HG03442 (cell line): ENCODE data around the gene KIRREL1.

Source experiments
- ATAC-seq: cut with Tn5 transposase; IDR thresholded peaks from one replicate; pipeline ENCODE4 v1.9.1; 2021; ENCODE audit warnings: mild to moderate bottlenecking, moderate library complexity; ENCODE audit not compliant: unreplicated experiment

The KIRREL1 gene

GRCh38 chr1:158027508-158027907 is 34.1 kb downstream of the KIRREL1 start:
- no peak for ATAC-seq

GRCh38 chr1:158028969-158029368 is 35.5 kb downstream of the KIRREL1 start:
- ATAC-seq = no peak

DNA sequence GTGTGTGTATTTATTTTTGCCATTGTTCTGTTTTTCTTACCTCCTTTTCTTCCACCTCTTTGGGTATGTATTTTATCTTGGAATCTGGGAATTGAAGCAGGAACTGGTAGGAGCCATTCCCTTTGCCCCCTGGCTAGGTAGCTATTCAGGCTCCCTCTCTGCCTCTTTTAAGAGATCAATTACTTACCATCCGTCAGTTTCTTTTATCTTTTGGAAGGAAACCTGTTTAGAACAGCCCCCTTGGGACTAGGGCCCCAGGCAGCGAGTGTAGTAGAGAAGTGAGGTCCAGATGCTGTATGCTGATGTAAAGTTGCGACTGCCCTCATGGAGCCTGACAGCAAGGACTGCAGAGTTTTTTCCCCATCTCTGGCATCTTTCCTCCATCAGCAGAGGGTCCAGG is 41.6 kb downstream of the KIRREL1 start:
- no peak for ATAC-seq

DNA sequence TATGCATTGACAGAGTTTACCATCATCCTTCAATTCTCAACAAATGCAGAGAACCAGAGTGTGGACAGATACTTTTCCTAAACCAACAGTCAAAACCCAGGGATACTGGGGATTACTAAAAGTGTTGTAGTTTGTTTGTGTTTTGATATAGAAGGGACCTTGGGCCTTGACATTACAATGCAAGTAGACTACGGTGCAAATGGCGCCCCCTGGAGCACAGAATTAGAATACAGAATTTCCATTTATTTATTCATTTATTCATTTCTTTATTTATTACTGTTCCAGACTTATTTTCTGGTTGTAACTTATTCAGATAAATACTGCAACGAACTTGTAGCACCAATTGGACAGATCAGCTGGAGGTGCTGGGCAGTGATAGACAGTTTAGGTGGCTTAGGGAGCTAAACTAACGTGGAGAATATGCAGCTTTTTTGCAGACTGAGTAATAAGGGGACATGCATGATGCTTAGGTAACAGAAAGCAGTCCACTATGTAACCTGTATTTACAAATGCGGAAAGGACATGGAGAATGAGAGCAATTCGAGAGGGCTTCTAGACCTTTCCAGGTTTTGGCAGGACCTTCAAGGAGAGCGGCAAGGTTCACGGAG is 42.6 kb downstream of the KIRREL1 start:
- no peak for ATAC-seq

DNA sequence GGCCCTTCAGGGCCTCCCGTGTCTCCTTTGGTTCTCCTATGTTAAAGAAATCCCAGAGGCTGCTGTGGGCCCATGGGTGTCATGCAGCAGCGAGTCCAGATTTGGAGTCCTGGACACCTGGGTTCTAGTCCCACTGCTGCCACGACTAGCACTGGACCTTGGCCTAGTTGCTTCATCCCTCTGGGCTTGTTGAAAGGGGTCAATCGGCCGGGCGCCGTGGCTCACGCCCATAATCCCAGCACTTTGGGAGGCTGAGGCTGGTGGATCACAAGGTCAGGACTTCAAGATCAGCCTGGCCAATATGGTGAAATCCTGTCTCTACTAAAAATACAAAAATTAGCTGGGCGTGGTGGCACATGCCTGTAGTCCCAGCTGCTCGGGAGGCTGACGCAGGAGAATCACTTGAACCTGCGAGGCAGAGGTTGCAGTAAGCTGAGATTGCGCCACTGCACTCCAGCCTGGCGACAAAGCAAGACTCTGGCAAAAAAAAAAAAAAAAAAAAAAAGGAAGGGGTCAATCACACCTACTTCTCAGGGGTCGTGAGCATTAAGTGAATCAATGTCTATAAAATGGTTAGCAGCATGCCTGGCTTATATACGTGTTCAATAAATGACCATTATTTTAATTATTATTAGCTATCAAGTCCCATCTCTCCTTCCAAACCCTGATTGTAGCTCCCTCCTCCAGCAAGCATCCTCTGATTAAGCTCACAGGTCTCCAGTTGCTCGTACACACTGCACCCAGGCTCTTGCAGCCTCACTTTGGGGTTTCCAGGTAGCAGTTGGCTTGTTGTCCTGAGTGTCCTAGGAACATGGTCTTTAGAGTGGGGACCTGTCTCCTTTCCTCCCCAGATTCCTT is 43.8 kb downstream of the KIRREL1 start:
- ATAC-seq = no peak

GRCh38 chr1:158037866-158038359 is 44.5 kb downstream of the KIRREL1 start:
- no peak for ATAC-seq

- ATAC-seq = no peak
These were observed 45.3 kb downstream of the KIRREL1 start for GRCh38 chr1:158038793-158039192.

DNA sequence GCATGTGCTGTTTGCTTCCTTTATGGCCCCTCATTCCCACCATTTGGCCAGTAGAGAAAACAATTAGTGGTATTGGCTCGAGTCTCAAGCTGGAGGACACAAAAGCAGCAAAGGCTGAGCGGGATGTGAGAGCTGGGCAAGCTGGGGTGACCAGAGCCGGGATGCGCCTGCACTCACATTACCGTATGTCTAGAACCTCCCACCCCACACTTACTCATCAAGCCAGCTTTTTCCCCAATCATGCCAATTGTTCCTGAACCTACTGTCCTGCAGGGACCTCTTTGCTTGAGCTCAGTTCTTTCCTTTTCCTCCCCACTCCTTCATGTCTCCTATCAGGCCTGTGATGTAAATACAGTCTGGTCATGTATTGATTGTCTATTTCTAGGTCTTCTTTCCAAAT is 45.9 kb downstream of the KIRREL1 start:
- ATAC-seq = no peak

DNA sequence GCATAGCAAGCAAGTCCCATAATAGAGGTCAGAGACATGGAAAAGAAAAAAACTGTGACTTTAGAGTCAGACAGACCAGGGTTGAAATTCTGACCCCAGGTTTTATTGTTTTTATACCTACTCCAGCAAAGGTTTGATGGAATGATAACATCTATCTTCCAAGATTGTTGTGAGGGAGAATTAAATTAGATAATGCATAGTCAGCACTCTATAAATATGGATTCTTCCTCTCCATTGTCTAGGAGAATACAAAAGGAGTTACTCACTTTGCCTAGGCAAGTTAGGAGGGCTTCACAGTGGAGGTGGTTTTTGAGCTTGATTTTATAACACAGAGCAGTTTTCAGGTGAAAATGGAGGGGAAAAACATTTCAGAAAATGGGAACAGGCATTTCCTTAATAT is 46.9 kb downstream of the KIRREL1 start:
- ATAC-seq = no peak

- ATAC-seq = no peak
These were observed 49.8 kb downstream of the KIRREL1 start for GRCh38 chr1:158043232-158043631.

DNA sequence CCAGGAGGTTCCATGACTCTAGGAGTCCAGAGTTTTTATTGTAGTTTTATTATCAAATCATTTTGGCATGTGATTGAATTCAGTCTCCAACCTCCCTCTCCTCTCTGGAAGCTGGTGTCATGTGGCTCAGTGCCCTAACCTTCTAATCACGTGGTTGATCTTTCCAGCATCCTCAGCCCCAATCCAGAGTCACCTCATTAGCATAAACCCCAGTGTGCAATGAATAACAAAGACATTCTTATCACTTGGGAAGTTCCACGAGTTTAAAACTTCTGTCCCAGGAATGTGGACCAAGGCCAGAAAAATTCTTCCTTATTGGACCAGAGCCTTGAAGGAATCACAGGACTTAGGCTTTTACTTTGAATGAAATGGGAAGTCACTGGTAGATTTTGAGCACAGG is 52.2 kb downstream of the KIRREL1 start:
- ATAC-seq = no peak

DNA sequence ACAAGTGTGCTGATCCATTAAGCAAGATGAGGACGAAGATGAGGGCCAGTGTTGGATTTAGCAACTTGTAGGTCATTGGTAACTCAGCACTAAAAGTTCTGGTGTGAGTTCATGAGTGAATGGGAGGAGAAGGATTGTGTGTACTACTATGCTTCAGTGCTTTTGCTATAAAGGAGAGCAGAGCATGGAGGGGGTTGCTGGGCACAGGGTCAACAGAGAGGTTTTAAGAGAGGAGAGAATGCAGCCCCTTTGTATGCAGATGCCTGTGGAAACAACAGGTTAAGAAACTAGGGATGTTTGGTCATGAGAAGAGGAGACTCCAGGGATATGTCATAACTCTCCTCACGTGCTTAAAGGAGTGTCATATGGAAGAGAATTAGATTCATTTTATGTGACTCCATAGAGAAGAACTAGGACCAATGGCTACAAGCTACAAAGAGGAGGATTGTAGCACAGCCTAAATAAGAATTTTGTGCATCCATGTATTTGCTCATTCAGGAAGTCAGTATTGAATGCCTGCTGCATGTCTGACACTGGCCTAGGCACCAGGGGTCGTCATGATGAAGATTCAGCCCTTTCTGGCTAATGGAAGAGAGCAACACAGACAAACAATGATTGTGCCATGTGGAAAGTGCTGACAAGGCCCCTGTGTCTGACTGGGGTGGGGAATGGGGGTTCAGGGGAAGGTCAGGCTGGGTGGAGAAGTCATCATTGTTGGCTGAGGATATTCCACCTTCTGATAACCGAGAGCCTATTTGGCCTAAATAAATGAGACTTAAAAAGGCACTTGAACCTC is 53.5 kb downstream of the KIRREL1 start:
- ATAC-seq = no peak

DNA sequence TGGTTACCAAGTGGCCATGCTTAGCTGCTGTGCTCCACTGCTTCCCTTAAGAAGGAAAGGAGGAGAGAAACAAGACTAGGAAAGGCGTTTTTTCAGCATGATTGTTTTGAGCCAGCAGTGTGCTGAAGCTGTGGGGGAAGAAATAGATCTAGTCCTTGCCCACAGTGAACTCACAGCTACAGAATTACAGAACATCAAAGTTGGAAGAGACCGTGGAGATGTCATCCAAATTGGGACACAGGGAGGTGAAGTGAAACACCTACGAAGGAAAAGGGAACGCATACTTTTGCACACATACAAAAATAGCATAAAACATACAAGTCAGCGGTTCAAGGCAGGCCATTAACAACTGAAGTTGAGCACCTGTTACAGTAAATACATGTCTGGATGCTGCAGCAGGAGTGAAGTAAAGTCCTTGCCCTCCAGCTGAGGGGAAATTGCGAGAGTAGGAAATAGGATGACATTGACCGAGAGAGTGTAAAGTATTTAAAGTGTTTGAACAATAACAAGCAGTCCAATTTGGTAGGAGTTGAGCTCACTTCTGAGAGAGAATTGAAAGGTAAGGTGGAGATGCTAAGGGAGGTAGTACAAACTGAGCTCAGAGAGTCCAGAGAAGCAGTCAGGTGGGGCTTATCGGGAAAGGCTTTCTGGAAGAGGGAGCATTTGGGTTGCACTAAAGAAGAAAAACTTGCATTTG is 55.1 kb downstream of the KIRREL1 start:
- ATAC-seq = no peak

DNA sequence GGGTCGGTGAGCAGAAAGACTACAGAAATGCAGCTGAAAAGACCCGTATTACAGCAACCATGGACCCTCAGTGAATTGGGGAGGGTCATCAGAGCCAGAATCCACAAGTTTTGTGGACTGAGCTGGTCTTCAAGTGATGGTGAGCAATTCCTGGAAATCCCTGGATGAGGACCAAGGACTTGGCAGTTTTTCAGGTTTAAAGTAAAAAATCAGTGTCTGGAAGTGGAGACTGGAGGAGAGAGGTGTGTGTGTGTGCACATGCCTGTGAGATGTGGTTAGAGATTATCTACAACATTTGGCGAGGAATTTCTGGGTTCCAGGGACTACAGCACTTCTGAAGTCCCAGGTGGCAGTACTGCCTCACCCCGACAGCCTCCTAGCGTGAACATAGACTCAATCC is 56.4 kb downstream of the KIRREL1 start:
- no peak for ATAC-seq

DNA sequence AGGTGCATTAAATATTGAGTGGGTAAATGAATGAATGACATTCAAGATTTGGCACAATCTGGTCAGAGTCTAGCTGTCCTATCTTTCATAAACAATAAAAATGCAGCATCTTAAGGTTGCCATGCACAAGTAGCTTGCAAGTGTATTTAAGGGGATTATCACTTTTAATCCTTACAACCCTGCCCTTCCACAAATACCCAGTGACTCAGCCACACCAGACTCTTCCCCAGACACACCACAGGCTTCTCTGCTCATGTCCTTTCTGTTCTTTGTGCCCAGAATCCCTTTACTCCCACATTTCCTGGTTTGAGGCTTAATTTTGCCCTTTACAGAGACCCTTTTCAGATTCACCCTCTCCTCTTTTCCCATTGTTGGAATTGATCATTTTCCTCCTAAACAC is 59.8 kb downstream of the KIRREL1 start:
- ATAC-seq = no peak

DNA sequence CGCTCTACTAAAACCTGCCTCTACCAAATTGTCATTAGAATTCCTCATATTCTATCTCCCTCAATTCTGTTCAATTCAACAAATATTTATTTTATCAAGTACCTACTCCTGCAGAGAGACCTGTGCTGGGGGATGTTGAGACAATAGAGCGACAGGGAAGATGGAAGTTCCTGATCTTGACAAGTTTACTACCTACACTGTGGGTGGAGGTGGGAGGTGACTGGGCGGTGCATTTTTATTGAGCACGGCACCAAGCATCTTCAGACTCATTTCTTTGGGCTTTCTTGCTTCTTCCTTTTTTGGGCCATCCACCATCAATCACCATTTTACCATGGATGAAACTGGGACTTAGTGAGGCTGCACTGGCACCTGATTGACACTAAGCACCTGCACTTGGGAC is 61.3 kb downstream of the KIRREL1 start:
- no peak for ATAC-seq

DNA sequence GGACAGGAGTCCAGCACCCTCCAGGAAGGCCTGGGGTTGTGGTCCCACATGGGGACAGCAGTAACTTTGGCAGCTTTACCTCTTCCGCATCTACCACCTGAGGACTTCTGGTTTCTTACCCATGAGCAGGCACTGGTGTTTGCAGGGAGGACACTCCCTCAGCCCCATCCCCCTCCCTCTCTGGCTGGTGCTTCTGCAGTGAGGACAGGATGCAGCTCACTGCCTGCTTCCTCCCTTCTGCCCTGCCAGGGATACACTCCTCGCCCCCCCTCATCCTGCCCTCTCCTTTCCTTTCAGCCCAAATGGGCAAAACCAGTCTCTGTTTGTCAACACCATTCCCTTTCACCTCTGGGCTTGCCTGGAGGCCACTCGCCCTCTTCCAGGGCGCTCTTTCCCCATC is 62.4 kb downstream of the KIRREL1 start:
- no peak for ATAC-seq

- ATAC-seq = no peak
These were observed 63.1 kb downstream of the KIRREL1 start for GRCh38 chr1:158056498-158056897.

DNA sequence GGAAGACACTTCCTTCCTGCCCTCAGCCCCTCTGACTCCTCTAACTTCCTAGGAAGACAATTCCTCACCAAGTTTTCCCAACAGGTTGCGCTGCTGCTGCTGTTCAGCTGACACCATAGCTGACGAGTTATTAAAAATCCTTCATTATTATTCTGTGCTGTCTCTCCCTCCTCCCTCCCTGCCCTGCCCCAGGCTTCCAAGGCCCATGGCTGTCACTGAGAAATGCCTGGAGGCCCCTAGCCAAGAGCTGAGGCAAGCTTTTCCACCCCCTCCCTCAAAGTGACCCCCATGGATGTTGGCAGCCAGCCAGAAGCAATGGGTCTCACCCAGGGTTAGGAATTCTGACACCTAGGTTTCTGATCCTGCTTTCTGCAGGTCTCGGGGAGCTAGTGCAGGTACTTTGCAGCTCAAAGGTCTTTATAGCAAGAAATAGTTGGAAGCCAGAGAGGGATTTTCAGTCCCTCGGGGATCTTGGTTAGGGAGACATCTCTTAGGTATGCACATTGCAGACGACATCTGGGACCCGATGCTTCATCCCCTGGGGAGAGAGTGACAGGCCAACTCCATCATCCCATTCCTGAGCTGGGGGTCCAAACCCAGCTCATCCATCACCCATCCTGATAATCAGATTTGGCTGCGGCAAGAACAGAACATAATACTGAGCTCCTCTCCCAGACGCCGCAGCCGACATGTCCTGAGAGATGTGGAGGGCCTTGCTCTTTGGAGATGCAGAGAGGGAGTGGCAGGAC is 65.0 kb downstream of the KIRREL1 start:
- no peak for ATAC-seq

DNA sequence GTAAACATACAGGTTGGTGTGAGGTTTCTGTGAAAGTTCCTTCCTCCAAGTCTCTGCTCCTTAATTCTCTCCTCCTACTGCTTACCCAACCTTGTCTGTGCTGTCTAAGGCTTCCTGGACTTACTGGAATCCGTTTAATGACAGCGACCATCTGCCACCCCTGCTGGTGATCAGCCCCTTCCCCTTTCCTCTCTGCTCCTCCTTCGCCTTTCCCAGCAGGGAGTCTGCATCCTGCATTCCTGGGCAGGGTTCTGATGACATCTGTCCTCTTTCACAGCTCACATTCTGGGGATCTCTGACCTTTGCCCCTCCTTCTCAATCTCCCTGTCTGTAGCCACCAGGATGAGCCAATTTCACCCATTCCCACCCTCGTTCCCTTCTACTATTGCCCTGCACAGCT is 66.5 kb downstream of the KIRREL1 start:
- ATAC-seq = no peak
